Measurements from ENCODE around the gene TUBA8.
"Not testable (repeated sequence)": the region's sequence is repeated elsewhere in the genome, so short reads cannot be mapped to it uniquely, and the experiment has no call there.

The TUBA8 gene

DNA sequence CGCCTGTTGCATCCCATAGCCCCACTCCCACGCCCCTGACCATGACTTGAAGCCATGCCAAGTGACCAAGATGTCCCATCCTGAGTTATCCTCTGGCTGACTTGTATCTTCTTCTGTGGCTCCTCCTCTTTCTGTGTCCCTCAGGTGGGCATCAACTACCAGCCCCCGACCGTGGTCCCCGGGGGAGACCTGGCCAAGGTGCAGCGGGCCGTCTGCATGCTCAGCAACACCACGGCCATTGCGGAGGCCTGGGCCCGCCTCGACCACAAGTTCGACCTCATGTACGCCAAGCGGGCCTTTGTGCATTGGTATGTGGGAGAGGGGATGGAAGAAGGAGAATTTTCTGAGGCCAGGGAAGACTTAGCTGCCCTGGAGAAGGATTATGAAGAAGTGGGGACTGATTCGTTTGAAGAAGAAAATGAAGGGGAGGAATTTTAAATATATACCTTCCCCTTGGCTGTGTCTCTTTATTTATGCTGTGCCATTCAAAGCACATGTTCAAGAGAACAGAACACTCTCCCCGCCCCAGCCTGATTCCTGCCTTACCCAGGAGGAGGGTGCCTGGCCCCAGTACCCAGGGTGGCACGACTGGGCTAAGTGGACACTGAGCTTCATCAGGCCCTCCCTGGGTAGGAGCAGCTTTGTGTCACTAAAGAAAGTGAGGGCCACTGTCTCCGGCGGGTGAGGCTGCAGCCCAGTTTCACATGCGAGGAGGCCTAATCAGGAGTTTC is 20.3 kb downstream of the TUBA8 start:
- DNase-seq (ENCODE audit: low spot score): no peak

DNA sequence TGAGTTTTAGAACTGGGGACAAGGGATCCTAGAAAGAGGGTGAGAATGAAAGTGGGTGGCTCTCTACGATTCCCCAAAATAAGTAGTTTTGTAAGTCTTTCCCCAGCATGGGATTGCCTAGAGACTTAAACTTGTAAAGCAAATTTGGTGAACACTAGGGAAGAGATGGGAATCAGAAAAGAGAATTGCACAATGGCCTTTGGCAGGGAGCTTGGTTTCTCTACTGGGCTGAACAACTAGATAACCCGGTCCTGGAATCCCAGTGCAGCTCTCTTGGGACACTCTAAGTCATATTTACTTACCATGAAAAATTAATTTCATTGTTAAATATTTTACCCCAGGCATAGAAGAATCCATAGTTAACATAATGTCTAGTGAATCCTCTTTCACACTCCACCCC is 22.8 kb downstream of the TUBA8 start:
- no peak for DNase-seq (ENCODE audit: low spot score)

DNA sequence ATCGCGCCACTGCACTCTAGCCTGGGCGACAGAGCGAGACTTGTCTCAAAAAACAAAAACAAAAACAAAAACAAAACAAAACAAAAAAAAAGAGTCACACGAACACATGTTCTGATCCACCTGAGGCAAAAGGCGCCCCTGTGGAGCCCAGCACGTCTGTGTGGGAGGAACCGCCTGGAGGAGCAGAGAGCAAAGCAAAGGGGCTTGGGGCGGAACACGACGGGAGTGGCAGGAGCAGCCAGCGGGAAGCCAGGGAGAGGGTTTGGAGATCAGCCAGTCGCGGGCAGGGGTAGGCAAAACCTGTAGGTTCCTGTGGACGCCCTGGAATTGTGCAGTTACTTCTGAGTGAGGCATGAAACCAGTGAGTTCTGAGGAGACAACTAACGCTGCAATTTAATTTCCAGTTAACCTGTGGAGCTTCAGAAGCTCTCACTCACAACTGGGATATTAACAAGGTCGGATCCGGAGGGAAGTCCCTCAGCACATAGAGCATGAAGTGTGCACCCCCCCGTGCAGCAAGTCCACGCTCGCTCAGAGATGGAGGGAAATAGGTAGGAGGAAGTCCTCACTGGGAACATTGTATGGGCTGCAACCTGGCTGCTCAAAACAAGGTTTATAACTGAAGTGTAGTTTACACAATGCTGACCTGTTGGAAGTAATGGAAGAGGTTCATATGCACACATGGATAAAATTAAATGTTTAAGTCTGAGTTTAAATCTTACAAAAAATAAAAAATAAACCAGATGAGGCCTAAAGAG is 26.1 kb downstream of the TUBA8 start:
- DNase-seq (ENCODE audit: low spot score): no peak

DNA sequence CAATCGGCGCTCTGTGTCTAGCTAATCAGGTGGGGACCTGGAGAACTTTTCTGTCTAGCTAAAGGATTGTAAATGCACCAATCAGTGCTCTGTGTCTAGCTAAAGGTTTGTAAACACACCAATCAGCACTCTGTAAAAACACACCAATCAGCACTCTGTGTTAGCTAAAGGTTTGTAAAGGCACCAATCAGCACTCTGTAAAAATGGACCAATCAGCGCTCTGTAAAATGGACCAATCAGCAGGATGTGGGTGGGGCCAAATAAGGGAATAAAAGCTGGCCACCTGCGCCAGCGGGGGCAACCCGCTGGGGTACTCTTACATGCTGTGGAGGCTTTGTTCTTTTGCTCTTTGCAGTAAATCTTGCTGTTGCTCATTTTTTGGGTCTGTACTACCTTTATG is 30.4 kb downstream of the TUBA8 start:
- not testable (repeated sequence) for DNase-seq (ENCODE audit: low spot score)

DNA sequence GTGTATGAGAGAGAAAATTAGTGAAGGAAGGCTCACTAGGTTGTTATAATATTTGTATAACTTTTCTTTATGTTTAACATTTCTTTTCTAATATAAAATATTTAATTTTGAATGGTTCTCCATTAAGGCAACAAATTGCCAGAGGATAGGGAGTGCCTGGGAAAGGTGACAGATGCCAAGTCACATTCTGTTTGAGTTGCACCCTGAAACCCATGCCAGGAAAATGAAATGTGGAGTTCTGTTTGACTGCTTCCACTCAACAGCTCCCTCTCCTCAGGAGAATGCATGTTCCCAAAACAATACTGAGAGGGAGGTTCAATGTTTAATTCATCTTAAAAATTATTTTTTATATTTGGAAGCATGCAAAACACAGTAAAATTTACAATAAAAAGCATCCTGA is 33.5 kb downstream of the TUBA8 start:
- no peak for DNase-seq (ENCODE audit: low spot score)

DNA sequence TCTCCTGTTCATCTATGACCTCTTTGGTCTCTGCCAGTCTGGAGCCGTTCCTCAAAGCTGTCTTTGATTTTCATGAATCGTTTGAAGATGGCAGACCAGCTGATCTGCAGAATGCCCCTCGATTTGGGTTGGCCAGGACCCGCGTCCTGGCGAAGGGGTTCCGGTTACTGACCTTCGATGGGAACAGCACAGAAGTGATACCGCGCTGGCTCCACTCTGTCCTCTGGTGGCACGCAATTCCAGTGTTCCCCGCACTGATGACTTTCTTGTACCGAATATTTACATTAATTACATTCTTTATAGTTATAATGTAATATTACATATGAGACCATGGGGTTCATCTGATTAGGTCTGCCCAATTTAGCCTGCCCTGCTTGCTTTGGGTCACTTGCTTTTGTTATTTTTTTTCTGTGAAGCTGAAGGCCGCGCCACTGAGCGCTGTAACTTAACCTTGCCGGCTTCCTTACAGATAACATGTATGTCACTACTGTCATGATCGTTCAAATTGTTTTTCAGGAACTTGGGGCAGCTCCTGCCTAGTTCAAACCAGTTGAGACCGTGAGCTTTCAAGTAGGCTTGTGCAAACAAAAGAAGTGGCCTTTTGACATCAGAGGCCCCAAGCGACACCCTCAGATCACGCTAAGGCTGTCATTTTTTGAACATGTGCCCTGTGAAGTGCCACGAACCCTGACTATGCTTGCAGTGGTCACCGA is 35.2 kb downstream of the TUBA8 start:
- no peak for DNase-seq (ENCODE audit: low spot score)

DNA sequence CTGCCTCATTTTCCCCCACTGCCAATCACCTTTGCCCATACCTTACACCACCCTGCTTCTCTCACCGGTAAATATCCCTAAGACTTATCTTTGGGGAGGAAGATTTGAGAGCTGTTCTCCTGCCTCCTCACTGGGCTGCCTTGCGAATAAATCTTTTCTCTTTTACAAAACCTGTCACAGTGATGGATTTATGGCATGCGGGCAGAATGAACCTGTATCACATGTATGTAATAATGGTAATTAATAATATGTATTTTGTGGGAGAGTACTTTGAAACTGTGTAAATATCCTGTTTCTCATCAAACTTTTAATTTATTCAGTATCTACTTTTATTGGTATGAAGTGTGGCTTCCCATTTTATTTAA is 35.8 kb downstream of the TUBA8 start:
- no peak for DNase-seq (ENCODE audit: low spot score)

DNA sequence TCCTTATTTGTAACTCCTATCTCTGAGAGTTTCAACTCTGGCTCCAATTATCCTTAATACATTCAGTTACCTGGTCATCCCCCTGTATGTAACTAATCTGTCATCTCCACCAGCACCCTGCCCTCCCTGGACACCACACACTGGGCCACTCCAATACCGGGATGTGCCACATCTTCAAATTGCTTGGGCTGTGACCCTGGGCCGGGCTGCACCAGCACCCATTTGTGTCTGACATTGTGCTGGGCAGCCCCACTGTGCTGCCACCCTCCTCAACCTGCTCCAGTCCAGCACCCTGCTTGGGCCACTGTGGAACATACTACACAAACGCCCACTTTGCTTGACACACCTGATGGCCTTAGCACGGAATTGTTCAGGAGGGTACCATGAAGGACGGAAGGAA is 37.2 kb downstream of the TUBA8 start:
- DNase-seq (ENCODE audit: low spot score): no peak

DNA sequence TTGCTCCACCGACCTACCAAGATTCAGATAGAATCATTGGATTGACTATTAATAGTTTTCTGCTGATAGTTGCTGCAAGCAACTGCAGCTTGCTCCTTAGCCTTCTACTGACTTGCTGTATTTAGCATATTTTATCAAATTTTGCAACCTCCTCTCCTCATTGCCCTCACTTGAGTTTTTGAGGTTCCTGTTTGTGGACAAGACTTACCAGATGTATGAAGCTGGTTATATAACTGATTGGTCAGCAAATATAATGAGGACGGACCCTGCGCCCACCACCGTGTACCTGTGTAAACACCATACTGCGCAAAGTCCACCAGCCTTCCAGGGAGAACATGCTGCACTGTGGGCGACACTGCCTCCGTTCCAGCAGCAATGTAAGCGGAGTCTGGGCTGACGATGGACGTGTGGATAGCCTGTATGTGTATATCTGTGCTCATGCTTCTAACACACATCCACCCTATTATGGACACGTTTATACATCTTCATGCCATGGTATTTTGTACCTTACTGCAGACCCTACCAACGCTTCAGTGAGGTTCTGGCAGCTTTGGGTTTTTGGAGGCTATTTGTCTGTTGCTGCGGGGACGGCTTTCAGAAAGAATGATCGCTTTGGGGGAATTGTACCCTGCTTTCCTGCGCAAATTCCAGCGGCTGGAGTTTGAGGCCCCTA is 37.8 kb downstream of the TUBA8 start:
- DNase-seq (ENCODE audit: low spot score): no peak

DNA sequence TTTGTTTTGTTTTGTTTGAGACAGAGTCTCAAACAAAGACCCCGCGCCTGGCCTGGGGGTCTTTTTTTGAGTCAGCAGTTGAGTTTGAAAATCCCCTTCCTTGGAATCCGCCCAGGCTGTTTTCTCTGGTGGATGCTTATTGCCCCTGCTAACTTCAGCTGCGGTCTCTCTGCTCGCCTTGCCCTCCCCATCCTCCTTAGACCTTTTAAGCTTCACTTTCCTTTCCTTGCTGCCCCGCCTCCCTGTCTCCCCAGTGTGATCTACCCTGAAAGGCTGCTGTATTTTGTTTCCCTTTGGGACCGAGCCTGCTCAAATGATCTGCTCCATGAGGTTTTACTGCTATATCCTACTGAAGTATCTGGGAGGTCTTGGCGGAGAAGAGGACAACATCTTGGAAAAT is 41.9 kb downstream of the TUBA8 start:
- DNase-seq (ENCODE audit: low spot score): no peak

DNA sequence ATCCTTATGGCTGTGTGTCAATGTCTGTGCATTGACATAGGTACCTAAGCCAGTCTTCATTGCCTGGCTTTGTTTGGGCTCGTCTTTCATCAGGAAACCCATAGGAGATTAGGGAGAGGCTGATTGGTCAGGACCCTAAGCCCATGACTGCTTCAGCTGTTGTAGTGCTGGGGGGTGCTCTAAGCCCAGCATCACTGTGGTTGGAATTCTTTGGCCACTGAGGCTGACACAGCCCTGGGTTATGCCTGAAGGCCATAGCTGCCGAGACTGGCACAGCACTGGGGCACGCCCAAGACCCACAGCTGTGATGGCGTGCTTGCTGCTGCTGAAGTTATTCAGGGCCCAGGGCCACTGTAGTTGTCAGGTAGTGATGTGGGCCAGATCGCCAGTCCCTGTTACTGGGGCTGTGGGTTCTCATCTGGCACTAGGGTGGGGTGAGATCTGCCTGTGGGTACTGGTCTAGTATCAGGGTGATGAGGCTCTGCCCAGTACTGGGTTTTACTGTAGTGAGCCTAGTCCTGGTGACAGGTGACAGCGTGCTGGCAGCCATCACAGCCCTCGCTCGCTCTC is 44.3 kb downstream of the TUBA8 start:
- no peak for DNase-seq (ENCODE audit: low spot score)

DNA sequence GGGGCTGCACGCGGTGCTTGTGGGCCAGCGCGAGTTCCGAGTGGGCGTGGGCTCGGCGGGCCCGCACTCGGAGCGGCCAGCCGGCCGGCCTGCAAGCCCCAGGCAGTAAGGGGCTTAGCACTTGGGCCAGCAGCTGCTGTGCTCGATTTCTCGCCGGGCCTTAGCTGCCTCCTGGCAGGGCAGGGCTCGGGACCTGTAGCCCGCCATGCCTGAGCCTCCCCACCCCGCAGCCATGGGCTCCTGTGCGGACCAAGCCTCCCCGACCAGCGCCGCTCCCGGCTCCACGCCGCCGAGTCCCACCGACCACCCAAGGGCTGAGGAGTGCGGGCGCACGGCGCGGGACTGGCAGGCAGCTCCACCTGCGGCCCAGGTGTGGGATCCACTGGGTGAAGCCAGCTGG is 44.9 kb downstream of the TUBA8 start:
- DNase-seq (ENCODE audit: low spot score): not testable (repeated sequence)

DNA sequence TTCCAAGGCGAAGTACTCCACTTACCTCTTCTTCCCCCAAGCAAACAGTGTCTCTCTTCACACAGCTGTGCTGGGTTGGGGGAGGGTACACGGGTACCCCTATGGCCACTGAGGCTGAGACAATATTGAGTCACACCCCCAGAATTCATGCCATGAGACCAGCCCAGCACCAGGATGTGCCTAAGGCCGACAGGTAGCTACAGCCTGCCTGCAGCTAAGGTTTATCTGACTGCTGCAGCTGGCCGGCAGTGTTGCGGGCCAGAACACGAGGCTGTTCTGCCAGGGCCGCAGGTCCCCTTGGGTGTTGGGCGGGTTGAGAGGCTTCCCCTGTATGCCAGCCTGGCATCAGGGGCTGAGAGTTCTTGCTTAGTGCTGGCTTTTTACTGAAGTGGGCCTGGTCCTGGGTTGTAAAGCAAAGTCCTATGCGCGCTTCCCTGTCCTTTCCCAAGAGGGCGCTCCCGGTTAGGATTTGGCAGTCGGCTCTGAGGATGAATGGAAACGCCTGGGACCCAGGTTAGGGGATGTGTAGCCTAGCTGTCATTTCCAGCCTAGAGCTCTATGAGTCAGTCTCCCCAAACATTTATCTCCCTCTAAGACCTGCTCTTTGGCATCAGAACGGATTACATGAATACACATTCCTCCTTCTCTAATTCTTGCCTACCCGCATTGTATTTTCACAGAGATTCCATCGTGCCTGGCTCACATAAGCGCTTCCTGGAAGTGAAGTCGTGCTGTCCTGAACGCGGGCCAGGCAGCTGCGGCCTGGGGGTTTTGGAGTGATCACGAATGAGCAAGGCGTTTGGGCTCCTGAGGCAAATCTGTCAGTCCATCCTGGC is 46.5 kb downstream of the TUBA8 start:
- peak; percentile 96 for DNase-seq (ENCODE audit: low spot score)

DNA sequence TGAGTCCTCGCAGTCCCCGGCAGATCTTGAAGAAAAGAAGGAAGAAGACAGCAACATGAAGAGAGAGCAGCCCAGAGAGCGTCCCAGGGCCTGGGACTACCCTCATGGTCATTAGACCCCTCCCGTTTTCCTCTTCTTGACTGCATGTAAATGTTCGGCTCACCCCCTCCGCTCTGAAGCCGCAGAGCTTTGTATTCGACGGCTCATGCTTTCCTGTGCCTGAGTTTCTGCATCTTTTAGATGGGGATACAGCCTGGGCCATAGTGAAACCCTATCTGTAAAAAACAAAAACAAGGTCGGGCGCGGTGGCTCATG is 47.1 kb downstream of the TUBA8 start:
- no peak for DNase-seq (ENCODE audit: low spot score)

DNA sequence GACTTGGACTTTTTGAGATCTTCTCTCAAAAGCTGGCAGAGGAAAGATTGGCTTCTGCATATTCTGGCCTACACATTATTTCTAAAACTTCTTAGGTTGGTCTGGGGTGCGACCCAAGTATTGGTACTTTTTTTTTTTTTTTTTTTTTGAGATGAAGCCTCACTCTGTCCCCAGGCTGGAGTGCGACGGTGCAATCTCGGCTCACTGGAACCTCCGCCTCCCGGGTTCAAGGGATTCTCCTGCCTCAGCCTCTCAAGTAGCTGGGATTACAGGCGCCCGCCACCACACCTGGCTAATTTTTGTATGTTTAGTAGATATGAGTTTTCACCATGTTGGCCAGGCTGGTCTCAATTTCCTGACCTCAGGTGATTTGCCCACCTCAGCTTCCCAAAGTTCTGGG is 50.0 kb downstream of the TUBA8 start:
- DNase-seq (ENCODE audit: low spot score): not testable (repeated sequence)

DNA sequence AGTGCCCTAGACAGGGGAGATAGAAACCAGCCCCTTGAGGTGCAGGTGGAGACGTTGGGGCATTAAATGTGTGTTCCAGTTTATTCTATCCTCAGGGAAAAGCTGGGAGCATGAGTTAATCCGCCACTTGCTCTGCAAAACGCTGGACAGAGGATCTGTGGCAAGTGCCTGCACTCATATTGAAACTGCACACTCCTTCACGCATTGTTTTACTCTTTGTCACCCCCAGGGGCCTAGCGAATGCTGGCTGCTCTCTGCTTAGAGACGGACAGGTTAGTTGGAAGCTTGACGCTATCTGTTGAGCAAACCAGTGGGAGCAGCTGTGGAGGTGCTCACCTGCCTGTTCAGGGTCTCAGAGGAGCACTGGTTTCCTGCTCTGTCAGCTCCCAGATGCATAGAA is 53.2 kb downstream of the TUBA8 start:
- DNase-seq (ENCODE audit: low spot score): not testable (repeated sequence)

DNA sequence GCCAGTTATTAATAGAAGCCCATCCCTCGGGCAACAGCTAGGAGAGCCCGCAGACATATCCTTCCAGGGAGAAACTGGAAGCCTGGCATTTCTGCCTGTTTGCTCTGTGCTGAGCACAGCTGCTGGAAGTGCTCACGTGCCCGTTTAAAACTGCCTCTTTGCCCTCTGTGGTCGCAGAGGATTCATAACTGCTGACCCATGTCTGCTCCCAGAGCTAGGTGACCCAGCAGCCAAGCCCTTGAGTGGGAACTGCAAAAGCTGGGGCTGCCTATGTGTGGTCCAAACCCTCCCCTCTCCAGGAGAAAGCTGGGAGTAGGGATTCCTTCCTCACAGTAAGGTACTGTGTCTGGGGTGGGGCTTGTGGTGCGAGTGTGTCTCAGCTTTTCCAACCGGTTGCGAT is 54.0 kb downstream of the TUBA8 start:
- not testable (repeated sequence) for DNase-seq (ENCODE audit: low spot score)

DNA sequence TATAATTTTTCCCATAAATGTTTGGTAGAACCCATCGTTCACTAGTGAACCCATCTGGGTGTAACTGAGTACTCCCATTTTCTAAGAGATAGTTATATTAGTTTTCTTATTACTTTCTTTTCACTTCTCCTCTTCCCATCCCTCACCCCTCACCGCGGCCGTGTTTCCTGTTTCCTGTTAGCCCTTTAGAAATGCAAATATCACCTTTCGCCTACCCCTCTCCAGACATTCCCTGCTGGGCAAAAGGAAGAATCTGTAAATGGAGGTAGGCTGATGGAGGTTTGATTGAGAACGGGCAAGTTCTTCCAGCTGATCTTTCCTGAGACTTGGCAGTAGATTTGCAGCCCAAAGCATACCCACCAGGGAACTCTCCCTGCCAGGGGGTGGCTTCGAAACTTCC is 54.7 kb downstream of the TUBA8 start:
- DNase-seq (ENCODE audit: low spot score): not testable (repeated sequence)

DNA sequence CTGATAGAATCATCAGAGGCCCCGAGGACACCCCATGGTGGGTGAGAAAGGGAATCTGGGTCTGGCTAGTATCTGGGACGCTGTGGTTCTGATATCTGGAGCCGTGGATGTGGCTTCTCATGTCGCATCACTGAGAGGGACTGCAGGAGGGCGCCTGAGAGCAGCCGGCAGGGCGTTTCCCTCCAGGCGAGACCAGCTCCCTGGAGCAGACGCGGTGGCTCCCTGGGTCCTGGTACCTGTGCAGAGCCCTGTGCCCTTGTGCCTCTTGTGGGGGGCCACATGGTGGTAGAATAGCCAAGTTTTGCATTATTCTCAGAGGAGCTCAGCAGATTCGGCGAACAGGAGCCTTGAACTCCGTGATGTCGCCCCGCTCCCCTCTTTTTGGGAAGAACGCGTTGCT is 59.7 kb downstream of the TUBA8 start:
- not testable (repeated sequence) for DNase-seq (ENCODE audit: low spot score)

DNA sequence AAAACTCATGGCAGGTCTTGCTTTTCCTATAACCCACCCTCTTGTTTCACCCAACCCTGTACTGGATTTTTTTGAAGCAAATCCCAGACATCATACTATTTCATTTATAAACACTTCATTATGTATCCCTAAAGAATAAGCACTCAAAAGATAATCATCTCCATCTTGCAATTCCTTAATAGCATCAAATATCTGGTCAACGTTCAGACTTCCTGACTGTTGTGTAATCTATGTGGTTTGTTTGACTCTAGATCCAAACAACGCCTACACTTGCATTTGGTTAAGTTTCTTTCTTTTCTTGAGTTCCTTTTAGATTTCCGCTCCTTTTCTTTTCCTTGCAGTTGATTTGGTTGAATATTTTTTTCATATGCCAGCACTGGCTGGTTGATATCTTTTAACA is 61.6 kb downstream of the TUBA8 start:
- DNase-seq (ENCODE audit: low spot score): not testable (repeated sequence)

DNA sequence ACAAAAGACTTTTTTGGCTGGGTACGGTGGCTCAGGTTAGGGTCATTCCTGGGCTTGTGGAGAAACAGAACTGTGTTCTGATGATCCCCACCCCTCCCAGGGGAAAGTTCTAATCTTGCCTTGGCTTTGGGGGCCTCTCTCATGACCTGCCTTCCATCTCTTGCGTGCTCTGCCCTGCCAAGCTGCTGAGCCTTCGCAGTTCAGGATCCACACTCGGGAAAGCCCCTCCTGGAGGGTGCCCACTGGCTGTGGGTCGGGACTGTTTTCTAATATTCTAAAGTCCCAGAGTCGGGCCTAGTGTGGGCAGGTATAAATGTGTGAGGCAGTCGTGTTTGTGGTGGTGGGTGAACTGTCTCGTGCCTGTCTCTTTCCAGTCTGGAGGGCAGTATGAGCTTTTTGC is 62.2 kb downstream of the TUBA8 start:
- not testable (repeated sequence) for DNase-seq (ENCODE audit: low spot score)

Measured in AG08396 (cell line).